Measurements from ENCODE around the gene STAT5B. TPM values are rescaled to one million over a fixed set of nuclear protein-coding genes. Genes with fewer than 3 reads are reported as not detected.

STAT5B gene
- total and polyA plus RNA-seq, 2 of the 13 experiments (the other 11 are each of a cell fraction or from before 2014, with no cell fraction given): 21.0 to 42.8 TPM

DNA sequence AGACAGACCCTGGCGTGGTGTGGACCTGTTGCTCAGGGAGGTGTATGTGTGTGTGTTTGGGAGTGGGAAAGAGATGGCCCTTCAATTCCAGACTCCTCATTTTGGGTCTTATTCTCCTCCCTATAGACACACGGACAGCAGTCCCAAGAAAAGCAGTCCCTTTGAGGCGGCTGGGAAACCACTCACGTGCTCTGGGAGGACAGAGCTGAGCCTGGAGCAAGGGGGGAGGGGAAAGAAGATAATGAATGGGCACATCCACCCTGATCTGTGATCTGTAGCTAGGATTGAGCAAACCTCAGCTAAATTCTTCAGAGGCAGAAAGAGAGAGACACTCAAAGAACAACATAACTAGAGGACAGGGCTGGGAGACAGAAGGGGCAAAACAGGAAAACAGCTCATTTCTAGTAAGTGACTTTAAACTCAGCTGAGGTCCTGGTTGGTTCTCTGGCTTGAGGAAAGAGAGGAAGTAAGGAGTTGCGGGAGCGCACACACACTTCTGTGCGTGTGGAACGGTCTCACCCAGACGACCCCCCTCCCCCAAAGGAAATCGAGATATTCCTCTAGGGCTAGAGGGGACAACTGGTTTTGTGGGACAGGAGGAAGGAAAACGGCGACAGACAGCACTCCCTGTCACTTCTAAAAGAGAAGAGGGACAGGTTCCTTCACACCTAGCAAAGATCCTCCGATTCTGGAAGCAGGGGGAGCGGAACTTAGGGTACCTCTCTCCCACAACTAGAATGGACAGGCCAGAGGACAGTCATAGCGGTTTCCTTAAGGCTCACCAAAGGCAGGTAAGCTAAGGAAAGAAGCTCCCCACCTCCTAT lies 122.1 kb downstream of the STAT5B start (continued):
- TF ChIP-seq, protein P1, sequence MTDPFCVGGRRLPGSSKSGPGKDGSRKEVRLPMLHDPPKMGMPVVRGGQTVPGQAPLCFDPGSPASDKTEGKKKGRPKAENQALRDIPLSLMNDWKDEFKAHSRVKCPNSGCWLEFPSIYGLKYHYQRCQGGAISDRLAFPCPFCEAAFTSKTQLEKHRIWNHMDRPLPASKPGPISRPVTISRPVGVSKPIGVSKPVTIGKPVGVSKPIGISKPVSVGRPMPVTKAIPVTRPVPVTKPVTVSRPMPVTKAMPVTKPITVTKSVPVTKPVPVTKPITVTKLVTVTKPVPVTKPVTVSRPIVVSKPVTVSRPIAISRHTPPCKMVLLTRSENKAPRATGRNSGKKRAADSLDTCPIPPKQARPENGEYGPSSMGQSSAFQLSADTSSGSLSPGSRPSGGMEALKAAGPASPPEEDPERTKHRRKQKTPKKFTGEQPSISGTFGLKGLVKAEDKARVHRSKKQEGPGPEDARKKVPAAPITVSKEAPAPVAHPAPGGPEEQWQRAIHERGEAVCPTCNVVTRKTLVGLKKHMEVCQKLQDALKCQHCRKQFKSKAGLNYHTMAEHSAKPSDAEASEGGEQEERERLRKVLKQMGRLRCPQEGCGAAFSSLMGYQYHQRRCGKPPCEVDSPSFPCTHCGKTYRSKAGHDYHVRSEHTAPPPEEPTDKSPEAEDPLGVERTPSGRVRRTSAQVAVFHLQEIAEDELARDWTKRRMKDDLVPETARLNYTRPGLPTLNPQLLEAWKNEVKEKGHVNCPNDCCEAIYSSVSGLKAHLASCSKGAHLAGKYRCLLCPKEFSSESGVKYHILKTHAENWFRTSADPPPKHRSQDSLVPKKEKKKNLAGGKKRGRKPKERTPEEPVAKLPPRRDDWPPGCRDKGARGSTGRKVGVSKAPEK (CRISPR knock-in tag; IDR thresholded peaks at IDR 0.05; ENCODE audit: borderline replicate concordance): no peak
- TF ChIP-seq ZNF629 (CRISPR knock-in tag; conservative IDR thresholded peaks at IDR 0.05) (peak; percentile 56; the same call in 1 of the 2 replicates), ZNF235 (CRISPR knock-in tag; IDR thresholded peaks at IDR 0.05; ENCODE audit: borderline replicate concordance) (peak; percentile 67; the same call in 1 of the 2 replicates), TERF1 (CRISPR knock-in tag; IDR thresholded peaks at IDR 0.05) (no peak), ZNF263 (CRISPR knock-in tag; IDR thresholded peaks at IDR 0.05) (peak; percentile 87), AKAP8 (CRISPR knock-in tag; IDR thresholded peaks at IDR 0.05) (0 out of 2 replicates have a peak, but pooled peaks have one; percentile 43), HNF4G (IDR thresholded peaks at IDR 0.05; ENCODE audit: borderline replicate concordance, low read depth, low read length) (peak; percentile 20; the same call in 1 of the 2 replicates), HNF4G (CRISPR knock-in tag; IDR thresholded peaks at IDR 0.05; ENCODE audit: borderline replicate concordance, low read depth) (no peak), CEBPG (CRISPR knock-in tag; IDR thresholded peaks at IDR 0.05) (peak; percentile 35; the same call in 1 of the 2 replicates), ZNF367 (CRISPR knock-in tag; IDR thresholded peaks at IDR 0.05; ENCODE audit: borderline replicate concordance) (0 out of 2 replicates have a peak, but pooled peaks have one; percentile 45), HDAC1 (CRISPR knock-in tag; IDR thresholded peaks at IDR 0.05) (0 out of 2 replicates have a peak, but pooled peaks have one; percentile 23), GLI4 (CRISPR knock-in tag; IDR thresholded peaks at IDR 0.05; ENCODE audit: borderline replicate concordance) (0 out of 2 replicates have a peak, but pooled peaks have one; percentile 17), HIC2 (CRISPR knock-in tag; IDR thresholded peaks at IDR 0.05; ENCODE audit: low read depth) (no peak)
- TF ChIP-seq, protein P2, sequence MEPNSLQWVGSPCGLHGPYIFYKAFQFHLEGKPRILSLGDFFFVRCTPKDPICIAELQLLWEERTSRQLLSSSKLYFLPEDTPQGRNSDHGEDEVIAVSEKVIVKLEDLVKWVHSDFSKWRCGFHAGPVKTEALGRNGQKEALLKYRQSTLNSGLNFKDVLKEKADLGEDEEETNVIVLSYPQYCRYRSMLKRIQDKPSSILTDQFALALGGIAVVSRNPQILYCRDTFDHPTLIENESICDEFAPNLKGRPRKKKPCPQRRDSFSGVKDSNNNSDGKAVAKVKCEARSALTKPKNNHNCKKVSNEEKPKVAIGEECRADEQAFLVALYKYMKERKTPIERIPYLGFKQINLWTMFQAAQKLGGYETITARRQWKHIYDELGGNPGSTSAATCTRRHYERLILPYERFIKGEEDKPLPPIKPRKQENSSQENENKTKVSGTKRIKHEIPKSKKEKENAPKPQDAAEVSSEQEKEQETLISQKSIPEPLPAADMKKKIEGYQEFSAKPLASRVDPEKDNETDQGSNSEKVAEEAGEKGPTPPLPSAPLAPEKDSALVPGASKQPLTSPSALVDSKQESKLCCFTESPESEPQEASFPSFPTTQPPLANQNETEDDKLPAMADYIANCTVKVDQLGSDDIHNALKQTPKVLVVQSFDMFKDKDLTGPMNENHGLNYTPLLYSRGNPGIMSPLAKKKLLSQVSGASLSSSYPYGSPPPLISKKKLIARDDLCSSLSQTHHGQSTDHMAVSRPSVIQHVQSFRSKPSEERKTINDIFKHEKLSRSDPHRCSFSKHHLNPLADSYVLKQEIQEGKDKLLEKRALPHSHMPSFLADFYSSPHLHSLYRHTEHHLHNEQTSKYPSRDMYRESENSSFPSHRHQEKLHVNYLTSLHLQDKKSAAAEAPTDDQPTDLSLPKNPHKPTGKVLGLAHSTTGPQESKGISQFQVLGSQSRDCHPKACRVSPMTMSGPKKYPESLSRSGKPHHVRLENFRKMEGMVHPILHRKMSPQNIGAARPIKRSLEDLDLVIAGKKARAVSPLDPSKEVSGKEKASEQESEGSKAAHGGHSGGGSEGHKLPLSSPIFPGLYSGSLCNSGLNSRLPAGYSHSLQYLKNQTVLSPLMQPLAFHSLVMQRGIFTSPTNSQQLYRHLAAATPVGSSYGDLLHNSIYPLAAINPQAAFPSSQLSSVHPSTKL (CRISPR knock-in tag; IDR thresholded peaks at IDR 0.05): 0 out of 2 replicates have a peak, but pooled peaks have one; percentile 2
- TF ChIP-seq, protein P3, sequence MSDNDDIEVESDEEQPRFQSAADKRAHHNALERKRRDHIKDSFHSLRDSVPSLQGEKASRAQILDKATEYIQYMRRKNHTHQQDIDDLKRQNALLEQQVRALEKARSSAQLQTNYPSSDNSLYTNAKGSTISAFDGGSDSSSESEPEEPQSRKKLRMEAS (IDR thresholded peaks at IDR 0.05): peak; percentile 78
